BLaER1 (cell line): ENCODE measurements around the gene ZNF541.

Experiments
- H3K27ac ChIP-seq: shearing (Covaris generic); formaldehyde crosslinking; 2 replicates; pipeline ENCODE4 v1.8.1; 2022
- H3K27me3 ChIP-seq: shearing (Covaris generic); formaldehyde crosslinking; 2 replicates; pipeline ENCODE4 v1.8.1; 2022
- H3K36me3 ChIP-seq: shearing (Covaris generic); formaldehyde crosslinking; 2 replicates; pipeline ENCODE4 v1.8.1; 2022
- H3K4me1 ChIP-seq: shearing (Covaris generic); formaldehyde crosslinking; 2 replicates; pipeline ENCODE4 v1.8.1; 2022
- H3K4me2 ChIP-seq: shearing (Covaris generic); formaldehyde crosslinking; 2 replicates; pipeline ENCODE4 v1.8.1; 2022
- H3K4me3 ChIP-seq: shearing (Covaris generic); formaldehyde crosslinking; 2 replicates; pipeline ENCODE4 v1.8.1; 2022
- H3K9ac ChIP-seq: shearing (Covaris generic); formaldehyde crosslinking; 2 replicates; pipeline ENCODE4 v1.8.1; 2022
- H3K9me3 ChIP-seq: shearing (Covaris generic); formaldehyde crosslinking; 2 replicates; pipeline ENCODE4 v1.8.1; 2022
- H4K20me1 ChIP-seq: shearing (Covaris generic); formaldehyde crosslinking; 2 replicates; pipeline ENCODE4 v1.8.1; 2022
- Cebpa-rat ChIP-seq: shearing (Covaris generic); IDR thresholded peaks from 2 replicates; pipeline ENCODE4 v1.8.1; 2022

The ZNF541 gene

GRCh38 chr19:47544075-47544474 lies 28.9 kb downstream of the ZNF541 start:
- TF ChIP-seq Cebpa-rat = no peak
- H3K36me3 ChIP-seq = no peaks in the 10 kb centered on the region
- no peak overlapping the region for H3K4me3 ChIP-seq
- peaks cover 6% of the 10 kb centered on the region; the same call in 1 of the 2 replicates for H4K20me1 ChIP-seq
- H3K4me2 ChIP-seq = no peak overlapping the region
- peaks cover 40% of the 10 kb centered on the region for H3K27me3 ChIP-seq
- no peak overlapping the region for H3K27ac ChIP-seq
- no peak overlapping the region for H3K9ac ChIP-seq
- no peaks in the 10 kb centered on the region for H3K4me1 ChIP-seq
- no peaks in the 10 kb centered on the region for H3K9me3 ChIP-seq

GRCh38 chr19:47542030-47542475 lies 30.9 kb downstream of the ZNF541 start:
- no peaks in the 10 kb centered on the region for H3K36me3 ChIP-seq
- no peaks in the 10 kb centered on the region for H3K4me1 ChIP-seq
- H3K4me3 ChIP-seq = no peak overlapping the region
- TF ChIP-seq Cebpa-rat = no peak
- no peak overlapping the region for H3K27ac ChIP-seq
- H3K9me3 ChIP-seq = no peaks in the 10 kb centered on the region
- H3K4me2 ChIP-seq = no peak overlapping the region
- no peak overlapping the region for H3K9ac ChIP-seq
- peaks cover 37% of the 10 kb centered on the region for H3K27me3 ChIP-seq
- H4K20me1 ChIP-seq = peaks cover 6% of the 10 kb centered on the region; the same call in 1 of the 2 replicates

- Histone ChIP-seq H3K27me3 (peaks cover 31% of the 10 kb centered on the region), H3K27ac (no peak overlapping the region), H3K4me1 (no peaks in the 10 kb centered on the region), H3K9ac (no peak overlapping the region), H3K4me3 (no peak overlapping the region), H4K20me1 (peaks cover 6% of the 10 kb centered on the region; the same call in 1 of the 2 replicates), H3K4me2 (no peak overlapping the region), H3K9me3 (no peaks in the 10 kb centered on the region), H3K36me3 (no peaks in the 10 kb centered on the region)
- no peak for TF ChIP-seq Cebpa-rat
These were observed 31.4 kb downstream of the ZNF541 start for GRCh38 chr19:47541518-47541917.

GRCh38 chr19:47540748-47541147 lies 32.2 kb downstream of the ZNF541 start:
- no peaks in the 10 kb centered on the region for H3K36me3 ChIP-seq
- H4K20me1 ChIP-seq = peaks cover 6% of the 10 kb centered on the region; the same call in 1 of the 2 replicates
- H3K4me1 ChIP-seq = no peaks in the 10 kb centered on the region
- peaks cover 24% of the 10 kb centered on the region for H3K27me3 ChIP-seq
- no peak for TF ChIP-seq Cebpa-rat
- no peak overlapping the region for H3K4me2 ChIP-seq
- H3K4me3 ChIP-seq = no peak overlapping the region
- H3K27ac ChIP-seq = no peak overlapping the region
- no peak overlapping the region for H3K9ac ChIP-seq
- no peaks in the 10 kb centered on the region for H3K9me3 ChIP-seq

- Histone ChIP-seq H3K4me2 (no peak overlapping the region), H4K20me1 (peaks cover 6% of the 10 kb centered on the region; the same call in 1 of the 2 replicates), H3K36me3 (no peaks in the 10 kb centered on the region), H3K27me3 (peaks cover 14% of the 10 kb centered on the region), H3K9ac (no peak overlapping the region), H3K27ac (no peak overlapping the region), H3K4me1 (no peaks in the 10 kb centered on the region), H3K9me3 (no peaks in the 10 kb centered on the region), H3K4me3 (no peak overlapping the region)
- no peak for TF ChIP-seq Cebpa-rat
These were observed 33.1 kb downstream of the ZNF541 start for GRCh38 chr19:47539747-47540311.

GRCh38 chr19:47538812-47539211 lies 34.1 kb downstream of the ZNF541 start:
- H3K4me2 ChIP-seq = no peak overlapping the region
- H4K20me1 ChIP-seq = no peaks in the 10 kb centered on the region
- no peak for TF ChIP-seq Cebpa-rat
- H3K27ac ChIP-seq = no peak overlapping the region
- H3K4me1 ChIP-seq = no peaks in the 10 kb centered on the region
- no peaks in the 10 kb centered on the region for H3K9me3 ChIP-seq
- peaks cover 4% of the 10 kb centered on the region for H3K27me3 ChIP-seq
- H3K9ac ChIP-seq = no peak overlapping the region
- no peaks in the 10 kb centered on the region for H3K36me3 ChIP-seq
- no peak overlapping the region for H3K4me3 ChIP-seq

- no peaks in the 10 kb centered on the region for H3K9me3 ChIP-seq
- H3K27me3 ChIP-seq = no peaks in the 10 kb centered on the region
- no peak overlapping the region for H3K9ac ChIP-seq
- no peaks in the 10 kb centered on the region for H4K20me1 ChIP-seq
- H3K4me3 ChIP-seq = no peak overlapping the region
- H3K27ac ChIP-seq = no peak overlapping the region
- no peaks in the 10 kb centered on the region for H3K36me3 ChIP-seq
- no peak overlapping the region for H3K4me2 ChIP-seq
- no peaks in the 10 kb centered on the region for H3K4me1 ChIP-seq
- TF ChIP-seq Cebpa-rat = no peak
These were observed 35.5 kb downstream of the ZNF541 start for GRCh38 chr19:47537493-47537892.

- TF ChIP-seq Cebpa-rat = no peak
These were observed 38.3 kb downstream of the ZNF541 start for GRCh38 chr19:47534628-47535027.

GRCh38 chr19:47531640-47532387 lies 41.1 kb downstream of the ZNF541 start:
- Histone ChIP-seq H3K4me2 (no peak overlapping the region), H3K4me1 (peaks cover 6% of the 10 kb centered on the region; the same call in 1 of the 2 replicates), H3K27me3 (peaks cover 4% of the 10 kb centered on the region; the same call in 1 of the 2 replicates), H3K9ac (no peak overlapping the region), H3K9me3 (no peaks in the 10 kb centered on the region), H3K27ac (no peak overlapping the region), H4K20me1 (no peaks in the 10 kb centered on the region), H3K4me3 (no peak overlapping the region), H3K36me3 (no peaks in the 10 kb centered on the region)
- no peak for TF ChIP-seq Cebpa-rat

More at GRCh38 chr19:47534628-47535027, 38.3 kb downstream of the ZNF541 start:
- peaks cover 2% of the 10 kb centered on the region; the same call in 1 of the 2 replicates for H3K4me1 ChIP-seq
- H3K9me3 ChIP-seq = no peaks in the 10 kb centered on the region
- H4K20me1 ChIP-seq = no peaks in the 10 kb centered on the region
- H3K36me3 ChIP-seq = no peaks in the 10 kb centered on the region
- no peak overlapping the region for H3K4me3 ChIP-seq
- H3K27ac ChIP-seq = no peak overlapping the region
- H3K9ac ChIP-seq = no peak overlapping the region
- H3K27me3 ChIP-seq = peaks cover 4% of the 10 kb centered on the region; the same call in 1 of the 2 replicates
- H3K4me2 ChIP-seq = no peak overlapping the region
